Activated CD8-positive, alpha-beta memory T cell treated with anti-CD3 and anti-CD28 coated beads for 4 hours (primary cell): ENCODE data around the gene NEGR1.

Source experiments
- DNase-seq, 2 donors: peaks; one replicate each; pipeline ENCODE4 v3.0.0-alpha.2; 2020; ENCODE audit warnings: low read depth in 2 of 2

The NEGR1 gene

DNA sequence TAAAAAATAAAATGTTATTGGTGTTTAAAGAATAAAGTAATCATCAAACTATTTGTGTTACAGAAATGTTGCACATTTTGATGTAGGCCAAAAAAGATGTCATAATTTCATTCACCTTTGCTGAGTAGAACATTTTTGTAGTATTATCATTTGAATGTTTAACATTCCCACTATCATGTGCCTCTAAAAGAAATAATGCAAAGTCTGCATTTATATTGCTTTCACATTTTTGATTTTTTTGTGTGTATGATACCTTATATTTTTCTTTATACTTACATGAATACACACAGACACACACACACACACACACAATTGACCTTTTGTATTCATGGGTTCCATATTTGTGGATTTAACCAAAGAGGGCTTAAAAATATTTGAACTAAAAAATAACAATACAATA is 657.3 kb downstream of the NEGR1 start:
- no peak for DNase-seq

DNA sequence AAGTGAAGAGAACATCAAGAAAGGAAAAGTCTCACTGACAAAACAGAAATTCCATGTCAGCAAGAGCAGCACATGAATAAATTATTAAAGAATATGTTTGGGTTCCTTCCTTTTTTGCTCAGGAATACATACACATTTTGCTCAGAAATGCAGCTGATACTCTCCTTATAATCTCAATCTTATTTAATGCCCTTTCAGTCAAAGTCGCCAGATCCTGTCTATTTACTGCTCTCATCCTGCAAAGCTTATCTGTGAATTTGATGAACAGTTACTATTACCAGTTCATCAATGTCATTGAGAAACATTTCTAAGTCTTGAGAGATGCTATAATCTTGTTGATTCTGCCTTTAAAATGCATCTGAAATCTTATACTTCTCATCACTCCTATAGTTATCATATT is 658.5 kb downstream of the NEGR1 start:
- DNase-seq: no peak

- DNase-seq: no peak
Measured at GRCh38 chr1:71621785-71622184, 660.6 kb downstream of the NEGR1 start.

- no peak for DNase-seq
Measured at GRCh38 chr1:71618766-71619530, 663.4 kb downstream of the NEGR1 start.

DNA sequence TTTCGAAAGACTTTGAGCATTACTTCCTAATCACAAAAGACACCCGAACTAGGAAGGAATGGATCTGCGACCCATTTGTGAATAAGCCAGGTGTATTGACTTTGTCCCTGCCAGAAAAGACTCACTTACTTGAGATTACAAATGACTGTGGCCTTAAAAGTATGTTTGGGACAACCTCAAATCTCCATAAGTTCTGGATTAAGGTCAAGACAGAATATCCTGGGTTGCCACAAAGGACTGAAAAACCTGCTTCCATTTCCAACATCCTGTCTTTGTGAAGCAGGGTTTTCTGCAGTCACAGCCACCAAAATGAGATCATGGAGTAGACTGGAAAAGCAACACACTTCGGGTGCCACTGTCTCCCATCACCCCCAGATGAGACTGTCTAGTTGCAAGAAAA is 664.1 kb downstream of the NEGR1 start:
- no peak for DNase-seq

DNA sequence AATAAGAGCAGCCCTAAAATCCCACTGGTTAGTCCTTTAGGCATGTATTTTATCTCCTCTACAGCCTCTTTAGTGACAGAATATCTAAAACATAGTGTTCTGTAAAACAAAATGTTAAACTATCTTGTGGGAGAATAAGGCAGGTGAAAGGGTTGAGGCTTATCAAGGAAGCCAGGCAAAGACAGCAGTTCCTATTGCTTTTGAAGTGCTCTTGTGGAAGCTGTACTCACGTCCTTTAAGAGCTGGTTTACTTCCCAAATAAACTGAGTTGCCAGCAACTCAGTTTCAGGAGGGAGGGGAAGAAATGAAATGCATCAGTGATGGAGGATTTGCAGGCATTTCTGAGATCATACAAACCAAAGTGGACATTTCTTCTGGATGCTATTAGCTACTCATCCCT is 671.9 kb downstream of the NEGR1 start:
- DNase-seq: no peak

DNA sequence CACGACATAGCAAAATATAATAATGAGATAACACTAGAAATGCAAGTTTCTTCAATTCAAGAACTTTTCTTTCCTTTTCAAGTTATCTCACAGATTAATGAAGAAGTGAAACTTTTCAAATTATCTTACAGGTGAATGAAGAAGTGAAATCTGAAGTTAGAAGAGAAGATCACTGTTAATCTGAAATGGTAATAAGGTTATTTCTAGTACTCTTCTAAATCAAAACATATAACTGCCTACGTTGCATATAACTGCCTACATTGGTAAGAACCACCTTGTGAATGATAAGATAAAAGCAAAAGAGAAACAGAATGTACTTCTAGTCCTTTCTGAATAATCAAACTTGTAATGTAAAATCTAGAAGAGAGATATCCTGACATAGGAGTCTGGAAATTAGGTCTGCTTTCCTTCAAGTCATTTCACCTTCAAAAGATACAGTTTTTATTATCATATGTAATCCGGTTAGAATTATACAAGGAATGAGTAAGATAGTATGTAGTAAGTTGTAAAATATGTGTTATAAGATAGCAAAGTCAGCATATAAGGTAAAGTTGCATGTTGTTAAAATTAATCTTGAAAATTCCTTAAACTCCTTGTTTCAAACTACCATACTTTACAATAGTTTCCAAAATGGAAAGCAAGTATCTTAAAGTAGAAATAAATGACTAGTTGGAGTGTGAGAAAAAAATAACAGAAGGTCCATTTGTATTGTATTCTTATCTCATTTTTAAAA is 679.1 kb downstream of the NEGR1 start:
- DNase-seq: no peak

DNA sequence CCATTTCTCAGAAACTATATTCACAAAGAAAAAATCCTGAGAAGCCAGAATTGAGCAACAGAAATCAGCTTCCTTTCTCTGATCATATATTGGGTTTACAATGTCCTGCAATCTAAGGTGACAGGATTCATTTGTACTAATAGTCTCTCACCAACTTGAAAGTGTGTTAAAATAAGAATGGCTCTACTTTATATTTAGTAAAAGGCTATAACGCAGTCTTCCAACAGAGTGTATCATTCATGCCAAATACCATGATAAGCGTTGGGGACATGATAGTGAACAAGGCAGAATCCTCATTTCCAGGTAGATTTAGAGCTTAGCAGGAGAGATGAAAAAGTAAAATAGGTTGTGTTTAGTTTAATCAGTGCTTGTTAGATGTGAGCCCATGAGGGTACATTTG is 682.3 kb downstream of the NEGR1 start:
- no peak for DNase-seq

- no peak for DNase-seq
Measured at GRCh38 chr1:71599306-71599705, 683.0 kb downstream of the NEGR1 start.

DNA sequence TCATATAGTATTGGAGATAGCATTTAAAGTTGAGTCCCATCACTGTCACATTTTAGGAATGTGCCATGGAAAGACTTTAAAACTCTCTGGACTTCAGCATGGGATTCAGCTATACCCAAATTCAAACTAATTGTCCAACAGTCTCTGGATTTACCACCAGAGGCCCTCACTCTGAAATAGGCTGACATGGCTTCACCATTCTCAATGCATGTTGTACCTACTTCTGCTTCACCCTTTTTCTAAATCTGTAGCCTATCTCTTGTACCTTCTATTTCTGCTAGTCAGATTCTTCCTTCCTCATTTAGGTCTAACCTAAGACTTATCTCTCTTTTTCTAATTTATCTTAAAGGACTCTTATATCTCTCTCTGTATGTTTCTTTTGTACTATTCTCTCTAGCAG is 688.8 kb downstream of the NEGR1 start:
- DNase-seq: no peak

GRCh38 chr1:71592646-71593274 is 689.6 kb downstream of the NEGR1 start:
- DNase-seq: no peak

DNA sequence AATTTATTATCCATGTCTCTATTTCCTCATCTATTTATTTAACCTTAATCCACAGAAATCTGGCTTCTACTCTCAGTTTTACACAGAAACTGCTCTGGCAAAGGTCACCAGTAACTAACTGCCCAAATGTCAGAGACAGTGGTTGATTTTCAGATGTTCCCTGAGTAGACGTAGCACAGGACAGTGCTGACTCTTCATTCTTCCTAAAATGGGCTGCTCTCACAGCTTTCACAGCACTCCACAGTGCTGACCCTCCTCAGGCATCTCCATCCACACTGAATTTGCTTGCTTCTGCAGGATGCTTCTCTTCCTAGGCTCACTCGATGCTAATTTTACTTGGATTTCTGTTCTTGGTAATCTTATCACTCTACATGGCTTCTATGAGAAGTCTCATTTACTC is 693.3 kb downstream of the NEGR1 start:
- DNase-seq: no peak

- DNase-seq: no peak
Measured at GRCh38 chr1:71587961-71588360, 694.4 kb downstream of the NEGR1 start.

DNA sequence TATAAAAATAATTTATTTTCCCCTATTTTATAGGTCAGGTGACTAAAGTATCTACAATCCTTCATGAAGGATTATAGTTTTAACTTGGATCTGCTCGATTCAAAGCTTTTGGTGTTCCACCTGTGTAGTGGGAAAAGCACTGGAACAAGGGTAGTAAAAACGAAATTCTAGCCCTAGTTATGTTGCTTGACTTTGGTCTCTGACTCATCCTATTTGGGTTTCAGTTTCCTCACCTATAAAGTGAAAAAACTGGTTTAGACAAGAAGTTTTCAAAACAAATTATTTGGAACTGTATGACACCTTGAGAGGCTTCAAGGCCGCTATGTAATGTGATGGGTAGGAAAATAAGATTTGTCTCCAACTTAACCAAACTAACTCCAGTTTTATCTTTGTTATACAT is 696.3 kb downstream of the NEGR1 start:
- DNase-seq: no peak

- no peak for DNase-seq
Measured at GRCh38 chr1:71583756-71584155, 698.6 kb downstream of the NEGR1 start.

DNA sequence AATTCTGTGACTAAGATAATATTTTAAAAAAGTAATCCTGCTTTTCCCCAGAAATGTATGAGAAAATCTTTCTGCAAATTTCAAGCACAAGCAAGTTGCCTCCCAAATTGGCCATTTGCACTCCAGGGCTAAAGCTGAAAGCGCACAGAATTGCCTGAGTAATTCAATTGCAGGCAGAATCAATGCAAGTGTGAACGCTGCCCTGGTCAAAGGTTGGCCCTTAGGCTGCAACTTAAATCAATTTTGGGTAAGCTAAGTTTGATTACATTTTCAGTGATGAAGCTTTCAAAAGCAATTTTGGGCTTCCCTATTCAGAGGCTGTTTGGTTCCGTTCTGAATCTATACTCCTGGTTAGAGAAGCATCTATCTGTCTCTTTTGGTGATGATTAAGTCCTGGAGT is 699.7 kb downstream of the NEGR1 start:
- DNase-seq: no peak

DNA sequence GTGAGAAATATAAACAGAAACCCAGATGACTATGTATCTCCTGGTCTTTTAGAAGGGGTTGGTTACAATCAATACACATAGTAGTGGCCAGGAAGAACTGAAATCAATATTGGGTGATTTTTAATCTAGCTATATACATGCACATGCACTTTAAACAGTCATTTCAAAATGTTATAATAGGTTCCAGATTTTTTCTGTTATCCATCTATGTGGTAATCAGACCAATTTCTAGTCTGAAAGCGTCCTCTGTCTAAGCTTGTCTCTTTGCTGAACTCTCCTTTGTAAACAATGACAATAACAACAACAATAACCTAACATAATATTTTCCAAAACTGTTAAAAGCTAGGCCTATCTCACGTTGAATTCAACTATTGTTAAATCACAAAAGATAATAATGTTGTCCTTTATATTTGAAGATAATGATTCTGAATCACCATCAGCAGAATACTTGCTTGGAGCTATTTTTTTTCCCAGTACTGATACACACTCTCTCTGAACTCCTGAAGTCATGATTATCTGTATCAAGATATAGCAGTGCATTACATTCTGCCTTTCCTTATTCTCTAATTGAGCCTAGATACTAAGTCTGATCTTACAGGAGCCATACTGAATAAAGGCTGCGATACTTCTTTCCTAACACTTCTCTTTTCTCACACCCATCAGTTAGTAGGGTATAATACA is 704.7 kb downstream of the NEGR1 start:
- DNase-seq: no peak

GRCh38 chr1:71572038-71572437 is 710.3 kb downstream of the NEGR1 start:
- DNase-seq: no peak

DNA sequence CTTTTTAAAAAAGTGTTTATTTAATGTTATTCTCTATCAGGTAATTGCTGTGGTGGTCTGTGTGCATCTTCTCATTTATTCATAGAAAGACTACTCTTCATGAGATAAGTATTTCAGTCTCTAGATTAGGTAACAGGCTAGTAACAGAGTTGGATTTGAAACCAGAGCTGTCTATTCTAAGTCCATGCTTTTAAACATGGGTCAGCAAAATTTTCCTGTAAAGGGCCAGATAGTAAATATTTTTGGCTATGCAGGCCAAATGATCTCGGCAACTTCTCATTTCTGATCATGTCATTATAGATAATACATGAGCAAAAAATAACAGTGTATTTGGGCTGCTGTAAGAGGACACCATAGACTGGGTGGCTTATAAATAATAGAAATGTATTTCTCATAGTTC is 715.9 kb downstream of the NEGR1 start:
- no peak for DNase-seq

DNA sequence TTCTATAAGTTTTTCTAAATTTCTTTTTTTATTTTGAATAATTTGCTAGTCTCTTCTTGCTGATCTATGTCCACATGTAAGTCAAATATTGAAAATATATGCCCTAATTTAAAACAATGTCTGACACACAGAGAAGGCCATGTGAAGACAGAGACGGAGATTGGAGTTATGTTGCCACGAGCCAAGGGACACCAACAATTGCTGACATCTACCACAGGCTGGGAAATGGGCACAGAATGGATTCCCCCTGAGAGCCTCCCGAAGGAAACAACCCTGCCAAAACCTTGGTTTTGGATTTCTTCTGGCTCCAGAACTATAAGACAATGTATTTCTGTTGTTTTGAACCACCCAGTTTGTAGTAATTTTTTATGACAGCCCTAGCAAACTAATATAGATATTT is 716.5 kb downstream of the NEGR1 start:
- DNase-seq: no peak

DNA sequence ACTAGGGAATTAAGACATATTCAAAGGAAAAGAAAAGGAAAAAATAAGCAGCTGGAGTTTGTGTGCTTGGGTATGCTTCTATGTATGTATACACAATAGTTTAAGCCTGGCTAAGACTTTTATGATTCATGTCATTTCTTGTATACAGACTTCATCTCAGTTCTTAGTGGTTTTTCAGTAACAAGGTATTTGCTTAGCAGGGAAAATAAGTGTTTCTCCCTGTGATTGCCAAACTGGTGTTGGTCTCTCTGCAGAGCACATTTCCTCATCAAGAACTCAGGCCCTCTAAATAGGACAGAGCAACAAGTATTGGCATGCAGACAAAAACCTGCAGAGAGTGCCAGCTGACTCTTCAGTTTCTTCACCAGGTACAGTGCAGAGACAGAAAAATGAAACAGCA is 717.1 kb downstream of the NEGR1 start:
- no peak for DNase-seq

DNA sequence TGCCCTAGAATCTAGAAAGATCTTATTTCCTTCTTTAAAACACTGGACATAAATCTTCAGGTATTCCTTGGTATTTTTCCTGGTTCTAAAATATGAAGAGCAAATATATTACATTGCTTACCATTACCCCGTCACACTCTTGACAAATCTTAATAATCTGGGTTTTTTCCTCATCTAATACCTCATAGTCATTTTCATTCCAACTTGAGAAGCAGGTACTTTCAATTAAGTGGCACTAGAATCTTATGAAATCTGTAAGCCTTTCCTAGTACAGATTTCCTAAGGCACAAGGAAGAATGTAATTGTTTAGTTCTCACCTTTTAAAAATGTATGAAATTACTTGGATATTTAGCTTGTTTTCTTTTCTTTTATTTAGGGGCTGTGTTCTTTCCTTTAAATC is 720.0 kb downstream of the NEGR1 start:
- DNase-seq: no peak

DNA sequence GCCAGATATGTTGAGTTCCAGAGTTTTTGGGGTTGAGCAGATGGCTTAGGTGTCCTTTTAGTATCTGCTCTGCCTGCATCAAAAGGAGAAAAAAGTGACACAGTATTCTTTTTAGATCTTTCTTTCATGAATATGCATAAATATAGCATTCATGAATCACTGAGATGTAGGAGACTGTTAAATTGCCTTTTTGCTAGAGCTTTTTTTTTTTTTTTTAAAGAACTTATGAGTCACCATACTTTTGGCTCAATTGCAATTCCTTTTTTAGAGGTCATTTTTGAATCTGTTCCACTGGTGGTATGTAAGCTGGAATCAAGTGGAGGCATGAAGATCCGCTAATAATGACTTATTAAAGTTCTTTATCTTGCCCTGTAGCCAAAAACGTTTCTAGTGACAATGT is 720.6 kb downstream of the NEGR1 start:
- DNase-seq: no peak
